ENCODE measurements around the gene OASL. TPM values are rescaled to one million over a fixed set of nuclear protein-coding genes. Genes with fewer than 3 reads are reported as not detected.

Gene OASL
- total RNA-seq, 1 donor from 2014 or later, result 0.19 TPM

DNA sequence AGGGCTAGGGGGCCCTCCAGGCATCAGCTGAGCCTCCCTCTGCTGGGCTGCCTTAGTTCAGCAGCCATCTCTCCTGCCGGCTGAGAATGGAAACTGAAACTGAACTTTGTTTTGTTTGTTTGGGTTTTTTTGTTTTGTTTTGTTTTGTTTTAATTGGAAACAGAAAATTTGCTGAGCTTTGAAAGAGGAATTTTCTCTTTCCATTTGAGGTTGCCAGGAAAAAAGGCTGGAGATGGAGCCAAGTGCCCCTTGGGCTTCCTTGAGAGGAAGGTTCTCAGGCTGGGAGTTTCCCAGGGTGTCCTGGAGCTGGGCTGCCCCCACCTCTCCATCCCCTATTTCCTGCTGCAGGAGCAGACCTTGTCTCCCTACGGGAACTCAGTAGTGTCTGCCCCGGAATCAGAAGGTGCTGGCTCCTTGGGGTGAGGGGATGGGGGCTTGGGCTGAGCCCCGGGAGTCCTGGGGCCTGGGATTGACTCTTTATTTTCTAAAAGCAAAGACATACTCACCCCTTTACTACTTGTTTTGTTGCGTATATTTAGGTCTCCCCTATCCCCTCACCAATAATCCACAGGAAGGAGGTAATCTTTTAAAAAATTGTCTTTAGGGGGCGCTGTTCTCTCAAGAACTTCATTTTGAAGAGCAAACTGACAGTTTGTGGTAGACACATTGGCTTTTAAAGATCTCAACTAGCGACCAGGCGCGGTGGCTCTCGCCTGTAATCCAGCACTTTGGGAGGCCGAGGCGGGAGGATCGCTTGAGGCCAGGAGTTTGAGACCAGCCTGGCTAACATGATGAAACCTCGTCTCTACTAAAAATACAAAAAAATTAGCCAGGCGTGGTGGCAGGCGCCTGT is 21.3 kb upstream of the OASL start:
- TF ChIP-seq, protein P1, sequence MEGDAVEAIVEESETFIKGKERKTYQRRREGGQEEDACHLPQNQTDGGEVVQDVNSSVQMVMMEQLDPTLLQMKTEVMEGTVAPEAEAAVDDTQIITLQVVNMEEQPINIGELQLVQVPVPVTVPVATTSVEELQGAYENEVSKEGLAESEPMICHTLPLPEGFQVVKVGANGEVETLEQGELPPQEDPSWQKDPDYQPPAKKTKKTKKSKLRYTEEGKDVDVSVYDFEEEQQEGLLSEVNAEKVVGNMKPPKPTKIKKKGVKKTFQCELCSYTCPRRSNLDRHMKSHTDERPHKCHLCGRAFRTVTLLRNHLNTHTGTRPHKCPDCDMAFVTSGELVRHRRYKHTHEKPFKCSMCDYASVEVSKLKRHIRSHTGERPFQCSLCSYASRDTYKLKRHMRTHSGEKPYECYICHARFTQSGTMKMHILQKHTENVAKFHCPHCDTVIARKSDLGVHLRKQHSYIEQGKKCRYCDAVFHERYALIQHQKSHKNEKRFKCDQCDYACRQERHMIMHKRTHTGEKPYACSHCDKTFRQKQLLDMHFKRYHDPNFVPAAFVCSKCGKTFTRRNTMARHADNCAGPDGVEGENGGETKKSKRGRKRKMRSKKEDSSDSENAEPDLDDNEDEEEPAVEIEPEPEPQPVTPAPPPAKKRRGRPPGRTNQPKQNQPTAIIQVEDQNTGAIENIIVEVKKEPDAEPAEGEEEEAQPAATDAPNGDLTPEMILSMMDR (conservative IDR thresholded peaks at IDR 0.05), result peak; percentile 69
- DNase-seq (ENCODE audit: extremely low spot score, unreplicated experiment), result peak; percentile 50
- no peaks in the 10 kb centered on the region for H3K4me1 Mint-ChIP-seq (ENCODE audit: unreplicated experiment)
- H3K4me3 Mint-ChIP-seq, result no peak overlapping the region
- no peaks in the 10 kb centered on the region for H3K36me3 Mint-ChIP-seq
- peaks cover 4% of the 10 kb centered on the region for H3K27me3 Mint-ChIP-seq
- no peaks in the 10 kb centered on the region for H3K9me3 Mint-ChIP-seq
- H3K27ac Mint-ChIP-seq, result no peak overlapping the region

DNA sequence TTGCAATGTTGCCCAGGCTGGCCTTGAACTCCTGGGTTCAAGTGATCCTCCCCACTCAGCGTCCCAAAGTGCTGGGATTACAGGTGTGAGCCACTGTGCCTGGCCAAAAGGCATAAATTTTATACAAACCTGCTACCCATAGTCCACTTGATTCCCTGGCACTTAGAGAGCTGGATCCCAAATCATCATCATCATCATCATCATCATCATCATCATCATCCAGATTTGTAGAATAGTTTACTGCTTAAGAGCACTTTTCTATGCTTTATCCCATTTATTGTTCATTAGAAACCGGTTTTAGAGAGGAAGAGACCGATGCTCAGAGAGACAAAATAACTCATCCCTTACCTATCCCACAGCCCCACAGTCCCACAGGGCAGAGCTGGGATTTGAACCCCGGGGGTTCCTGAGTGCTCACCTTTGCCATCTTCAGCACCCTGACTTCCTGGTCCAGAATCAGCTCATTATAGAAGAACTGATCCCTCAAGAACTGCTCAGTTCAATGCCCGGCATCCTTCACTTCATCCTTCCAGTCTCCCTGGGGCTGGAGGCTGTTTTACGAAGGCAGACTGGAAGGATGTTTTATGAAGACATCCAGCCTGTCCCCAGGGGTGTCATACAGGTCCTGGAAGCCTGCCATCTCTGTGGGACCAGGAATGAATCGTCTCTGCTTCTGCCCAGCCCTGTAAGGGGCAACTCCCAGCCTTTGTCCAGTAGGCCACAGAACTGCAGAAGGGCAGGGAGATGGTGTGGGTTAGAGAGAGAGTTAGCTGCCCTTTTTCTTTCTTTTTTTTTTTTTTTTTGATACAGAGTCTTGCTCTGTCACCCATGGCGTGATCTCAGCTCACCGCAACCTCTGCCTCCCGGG is 20.2 kb upstream of the OASL start:
- TF ChIP-seq, protein P1 (conservative IDR thresholded peaks at IDR 0.05), result no peak
- H3K27me3 Mint-ChIP-seq, result peaks cover 4% of the 10 kb centered on the region
- no peaks in the 10 kb centered on the region for H3K36me3 Mint-ChIP-seq
- H3K4me3 Mint-ChIP-seq, result no peak overlapping the region
- H3K9me3 Mint-ChIP-seq, result no peaks in the 10 kb centered on the region
- no peaks in the 10 kb centered on the region for H3K4me1 Mint-ChIP-seq (ENCODE audit: unreplicated experiment)
- peak; percentile 48 for DNase-seq (ENCODE audit: extremely low spot score, unreplicated experiment)
- H3K27ac Mint-ChIP-seq, result no peak overlapping the region

DNA sequence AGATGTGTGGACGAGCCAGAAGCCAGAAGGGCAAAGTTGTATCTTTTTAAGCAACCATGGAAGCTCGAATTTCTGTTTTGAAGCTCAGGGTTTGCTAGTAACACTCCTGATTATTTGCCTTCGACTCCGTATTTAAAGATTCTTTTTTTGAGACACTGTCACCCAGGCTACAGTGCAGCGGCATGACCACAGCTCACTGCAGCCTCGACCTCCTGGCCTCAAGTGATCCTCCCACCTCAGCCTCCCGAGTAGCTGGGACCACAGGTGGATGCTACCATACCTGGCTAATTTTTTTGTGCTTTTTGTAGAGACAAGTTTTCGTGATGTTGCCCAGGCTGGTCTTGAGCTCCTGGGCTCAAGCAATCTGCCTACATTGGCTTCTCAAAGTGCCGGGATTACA is 18.7 kb upstream of the OASL start:
- Mint-ChIP-seq H3K9me3 (no peaks in the 10 kb centered on the region), H3K4me1 (ENCODE audit: unreplicated experiment) (no peaks in the 10 kb centered on the region), H3K27me3 (peaks cover 4% of the 10 kb centered on the region), H3K36me3 (no peaks in the 10 kb centered on the region), H3K27ac (no peak overlapping the region), H3K4me3 (no peak overlapping the region)
- peak; percentile 11 for DNase-seq (ENCODE audit: extremely low spot score, unreplicated experiment)
- TF ChIP-seq, protein P1 (conservative IDR thresholded peaks at IDR 0.05), result no peak

DNA sequence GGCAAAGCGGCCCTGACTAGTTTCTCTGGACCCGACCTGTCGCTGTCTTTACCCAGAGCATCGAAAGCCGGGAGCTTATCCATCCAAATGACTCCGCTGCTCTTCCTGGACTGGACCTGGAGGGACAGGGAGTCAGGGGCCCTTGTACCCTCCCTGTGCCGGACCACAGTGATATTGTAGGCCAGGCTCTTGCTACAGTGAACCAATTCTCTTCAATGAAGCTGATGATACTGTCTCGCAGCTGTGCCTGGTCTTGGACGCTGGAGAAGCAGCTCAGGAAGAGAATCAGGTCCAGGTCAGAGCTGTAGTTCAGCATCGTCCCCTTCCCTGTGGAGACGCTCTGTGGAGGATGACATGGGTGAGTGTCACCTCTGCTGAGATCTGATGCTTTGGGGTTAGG is 14.7 kb upstream of the OASL start:
- Mint-ChIP-seq H3K9me3 (no peaks in the 10 kb centered on the region), H3K36me3 (no peaks in the 10 kb centered on the region), H3K27me3 (peaks cover 16% of the 10 kb centered on the region), H3K4me1 (ENCODE audit: unreplicated experiment) (no peaks in the 10 kb centered on the region), H3K27ac (no peak overlapping the region), H3K4me3 (no peak overlapping the region)
- no peak for DNase-seq (ENCODE audit: extremely low spot score, unreplicated experiment)
- TF ChIP-seq, protein P1 (conservative IDR thresholded peaks at IDR 0.05), result no peak

DNA sequence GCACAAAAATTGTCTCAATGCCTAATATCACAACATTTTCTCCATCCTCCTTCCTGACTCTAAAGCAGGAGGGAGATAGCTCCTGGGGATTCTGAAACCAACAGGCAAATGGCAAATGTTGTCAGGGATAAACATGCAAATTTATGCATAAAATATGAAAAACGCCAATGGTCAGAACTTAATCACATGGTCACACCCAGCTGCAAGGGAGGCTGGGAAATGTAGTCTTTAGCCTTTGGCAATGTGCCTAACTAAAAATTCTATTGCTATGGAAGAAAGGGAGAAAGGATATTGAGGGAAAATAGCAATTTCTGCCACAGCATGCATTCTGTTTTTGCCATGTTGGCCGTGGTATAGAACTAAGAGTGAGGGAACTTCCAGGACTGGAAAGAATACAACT is 11.7 kb upstream of the OASL start:
- Mint-ChIP-seq H3K36me3 (no peaks in the 10 kb centered on the region), H3K27me3 (peaks cover 18% of the 10 kb centered on the region), H3K4me3 (no peak overlapping the region), H3K27ac (no peak overlapping the region), H3K9me3 (no peaks in the 10 kb centered on the region), H3K4me1 (ENCODE audit: unreplicated experiment) (no peaks in the 10 kb centered on the region)
- DNase-seq (ENCODE audit: extremely low spot score, unreplicated experiment), result no peak
- TF ChIP-seq, protein P1 (conservative IDR thresholded peaks at IDR 0.05), result no peak

Measured in type B pancreatic cell (in vitro differentiated cells).